SK-N-DZ (cell line): ENCODE data around the gene OR2V1.
A peak's percentile ranks its signal among the peaks of the same experiment; 100 is the strongest.
"Not testable (repeated sequence)": the region's sequence is repeated elsewhere in the genome, so short reads cannot be mapped to it uniquely, and the experiment has no call there.

ENCODE experiments used
- DNase-seq: peaks from one replicate; pipeline ENCODE4 v3.0.0-alpha.2; 2015; ENCODE audit warnings: low spot score

OR2V1 gene

DNA sequence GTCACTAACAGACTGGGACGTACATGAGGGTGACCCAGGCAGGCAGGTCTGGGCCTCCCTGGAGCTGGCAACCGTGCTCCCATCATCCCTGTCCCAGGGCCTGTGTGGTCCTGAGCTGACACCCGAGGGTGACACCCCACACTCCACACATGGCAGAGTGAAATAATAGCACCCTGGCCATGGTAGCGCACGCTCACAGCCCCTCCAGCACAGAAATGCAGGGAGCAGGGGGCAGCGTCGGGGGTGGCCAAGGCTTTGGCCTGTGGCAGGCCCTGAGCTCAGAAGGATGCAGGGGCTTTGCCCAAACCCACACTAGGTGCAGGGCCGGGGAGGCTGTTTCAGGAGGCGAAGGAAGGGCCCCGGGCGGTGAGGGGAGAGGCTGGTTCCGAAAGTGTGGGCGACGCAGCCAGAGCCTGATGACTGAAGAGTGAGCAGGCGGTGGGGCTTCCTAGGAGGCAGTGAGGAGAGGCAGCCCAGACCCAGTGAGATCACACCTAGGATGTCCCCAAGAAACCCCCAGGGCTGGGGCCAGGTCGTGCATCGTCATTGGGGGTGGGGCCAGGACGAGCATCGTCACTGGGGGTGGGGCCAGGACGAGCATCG is 29.3 kb upstream of the OR2V1 start:
- peak; percentile 74 for DNase-seq

DNA sequence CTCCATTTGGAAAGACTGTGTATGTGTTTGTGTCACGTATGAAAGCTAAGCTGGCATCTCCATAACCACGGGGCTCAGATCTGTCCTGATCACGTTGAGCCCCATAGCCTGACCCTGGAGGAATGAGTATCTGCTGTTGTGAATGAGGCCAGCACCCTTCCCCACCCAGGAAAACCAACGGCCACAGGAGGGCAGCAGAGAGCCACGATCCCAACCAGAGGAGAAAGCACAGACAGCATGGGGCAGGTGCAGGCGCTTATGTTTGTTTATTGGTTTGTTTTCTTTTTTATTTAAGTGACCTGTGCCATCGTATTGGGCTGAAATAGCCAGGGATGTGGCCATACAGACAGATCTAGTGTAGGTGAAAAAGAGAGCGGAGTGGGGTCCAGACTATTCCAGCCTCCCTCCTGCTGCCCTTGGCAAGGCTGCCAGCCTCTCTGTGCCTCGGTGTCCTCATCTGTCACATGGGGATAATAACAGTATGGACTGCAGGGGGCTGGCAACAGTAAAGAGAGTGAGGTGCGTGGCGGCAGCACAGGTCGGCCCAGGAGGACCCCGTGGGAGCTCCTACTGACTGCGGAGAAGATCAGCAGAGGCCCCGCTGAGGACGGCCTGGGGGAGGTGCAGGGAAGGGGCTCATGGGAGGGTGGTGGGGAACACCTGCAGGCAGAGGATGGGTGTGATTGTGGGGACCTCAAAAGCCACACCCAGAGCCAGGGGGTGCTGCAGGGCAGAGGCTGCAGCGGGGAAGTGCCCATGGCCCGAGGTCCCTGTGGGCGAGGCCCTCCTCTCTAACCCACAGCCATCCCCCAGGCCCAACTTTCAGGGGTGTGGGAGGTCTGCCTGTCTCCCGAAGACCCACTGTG is 28.6 kb upstream of the OR2V1 start:
- peak; percentile 84 for DNase-seq

DNA sequence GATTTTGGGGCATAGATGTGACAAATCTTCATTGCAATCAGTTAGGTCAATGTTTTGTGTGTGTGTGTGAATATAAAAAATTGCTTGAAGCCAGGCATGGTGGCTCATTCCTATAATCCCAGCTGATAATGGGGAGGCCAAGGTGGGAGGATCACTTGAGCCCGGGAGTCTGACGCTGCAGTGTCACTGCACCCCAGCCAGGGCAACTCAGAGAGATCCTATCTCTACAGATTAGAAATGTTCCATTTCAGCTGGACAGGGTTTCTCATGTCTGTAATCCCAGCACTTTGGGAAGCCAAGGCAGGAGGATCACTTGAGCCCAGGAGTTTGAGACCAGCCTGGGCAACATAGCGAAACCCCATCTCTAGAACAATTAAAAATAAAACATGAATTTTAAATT is 27.9 kb upstream of the OR2V1 start:
- no peak for DNase-seq

DNA sequence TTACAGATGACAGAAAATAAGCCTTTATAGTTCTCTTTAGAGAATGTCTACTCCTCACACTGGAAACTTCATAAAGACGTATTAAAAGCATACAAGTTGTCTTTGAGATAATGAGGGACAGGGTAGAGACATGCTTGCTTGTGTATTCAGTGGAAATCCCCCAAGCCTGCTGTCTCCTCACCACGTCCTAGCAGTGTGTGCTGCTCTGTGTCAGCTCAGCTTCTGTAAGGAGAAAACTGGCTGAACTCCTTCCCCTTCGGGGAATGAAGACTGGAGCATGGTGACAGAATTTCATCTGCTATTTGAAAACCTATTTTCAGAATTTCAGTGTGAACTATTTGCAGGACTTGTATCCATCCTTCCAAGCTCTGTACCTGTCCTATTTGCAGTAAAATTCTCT is 25.8 kb upstream of the OR2V1 start:
- DNase-seq: no peak

DNA sequence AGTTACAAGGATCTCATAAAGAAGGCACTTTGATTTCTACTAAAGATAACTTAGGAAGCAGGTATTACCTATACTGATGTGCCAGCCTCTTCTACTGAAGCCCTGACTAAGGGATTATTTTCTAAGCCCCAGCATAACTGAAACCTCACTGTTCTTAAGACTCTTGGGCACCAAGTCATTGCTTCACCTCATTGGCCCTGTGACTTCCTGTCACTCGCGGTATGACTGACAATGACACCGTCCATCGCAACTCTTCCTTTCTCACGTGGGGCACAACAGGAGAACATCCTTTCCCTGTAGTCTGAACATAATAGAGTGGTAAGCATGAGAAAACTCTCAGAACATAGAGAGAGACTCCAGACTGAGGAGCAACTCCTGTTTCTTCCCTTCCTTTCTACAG is 22.8 kb upstream of the OR2V1 start:
- DNase-seq: no peak

DNA sequence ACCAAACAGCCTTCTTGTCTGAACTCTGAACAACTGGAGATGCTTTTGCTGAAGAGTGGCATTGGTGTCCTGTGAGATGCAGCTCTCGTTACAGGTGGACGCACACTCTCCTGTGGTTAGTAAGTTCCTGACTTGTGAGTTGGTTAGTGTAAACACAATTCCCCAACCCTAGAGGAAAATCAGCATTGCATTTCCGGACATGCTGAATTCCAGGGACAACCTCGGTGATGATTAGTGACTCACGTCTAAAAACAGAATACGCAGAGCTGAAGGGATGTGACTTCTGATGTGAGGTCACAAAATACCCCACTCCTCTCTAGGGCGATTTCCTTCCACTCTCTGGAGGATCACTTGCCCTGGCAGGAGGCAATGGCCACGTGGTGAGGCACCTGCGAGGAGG is 21.4 kb upstream of the OR2V1 start:
- no peak for DNase-seq

DNA sequence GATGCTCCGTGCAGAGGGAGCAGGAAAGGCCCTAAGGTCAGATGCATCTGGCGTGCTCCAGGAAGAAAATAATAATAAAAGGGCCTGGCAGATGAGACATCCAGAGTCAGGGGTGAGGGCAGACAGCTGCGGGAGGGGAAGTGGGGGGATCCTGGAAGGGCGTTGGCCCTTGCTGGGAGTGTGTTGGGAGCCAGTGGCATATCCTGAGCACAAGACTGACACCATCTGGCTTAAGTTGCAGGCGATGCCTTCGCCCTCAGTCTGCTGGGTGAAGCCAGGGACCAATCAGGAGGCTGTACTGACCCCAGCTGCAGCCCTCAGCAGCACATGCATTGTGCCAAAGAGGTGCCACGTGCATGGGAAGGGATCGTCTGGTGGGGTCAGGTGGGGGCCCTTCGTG is 20.2 kb upstream of the OR2V1 start:
- DNase-seq: no peak

DNA sequence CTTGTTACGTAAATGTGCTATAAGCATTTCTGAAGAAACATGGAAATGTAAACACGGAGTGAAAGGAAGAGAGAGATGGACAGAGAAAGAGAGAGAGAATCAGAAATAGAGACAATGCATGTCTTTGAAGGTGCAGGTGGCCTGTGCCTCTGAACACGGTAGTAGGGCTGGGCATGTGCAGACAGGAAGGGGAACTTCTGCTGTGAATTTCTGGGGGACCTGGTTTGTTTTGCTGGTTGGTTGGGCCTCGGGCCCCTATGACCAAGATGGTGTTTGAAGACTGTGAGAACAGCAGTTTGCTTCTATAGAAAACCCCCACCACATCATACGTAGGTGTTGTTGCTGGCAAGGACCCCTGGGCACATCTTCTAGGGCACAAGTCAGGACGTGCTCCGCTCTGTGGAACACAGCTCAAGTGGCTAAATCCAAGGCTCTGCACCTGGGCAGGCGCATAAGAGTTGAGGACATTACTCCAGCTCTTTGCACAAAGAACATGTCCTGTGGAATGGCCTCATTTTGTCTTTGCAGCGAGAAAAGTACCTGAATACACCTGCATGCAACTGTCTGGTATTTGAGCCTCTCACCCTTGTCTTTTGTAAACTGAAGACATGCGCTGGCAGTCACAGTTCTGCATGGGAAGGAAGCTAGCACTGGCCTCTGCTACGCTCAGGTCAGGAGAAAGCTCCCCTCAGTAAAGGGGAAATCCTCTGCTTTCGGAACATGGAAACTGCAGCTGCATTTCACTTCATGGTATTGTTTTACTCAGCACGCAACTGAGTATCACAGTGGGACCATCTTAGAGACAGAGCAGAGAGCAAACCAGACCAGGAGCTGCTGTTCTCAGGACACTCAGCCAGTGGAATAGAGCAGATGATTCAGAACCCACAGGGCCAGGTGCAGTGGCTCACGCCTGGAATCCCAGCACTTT is 19.1 kb upstream of the OR2V1 start:
- no peak for DNase-seq

DNA sequence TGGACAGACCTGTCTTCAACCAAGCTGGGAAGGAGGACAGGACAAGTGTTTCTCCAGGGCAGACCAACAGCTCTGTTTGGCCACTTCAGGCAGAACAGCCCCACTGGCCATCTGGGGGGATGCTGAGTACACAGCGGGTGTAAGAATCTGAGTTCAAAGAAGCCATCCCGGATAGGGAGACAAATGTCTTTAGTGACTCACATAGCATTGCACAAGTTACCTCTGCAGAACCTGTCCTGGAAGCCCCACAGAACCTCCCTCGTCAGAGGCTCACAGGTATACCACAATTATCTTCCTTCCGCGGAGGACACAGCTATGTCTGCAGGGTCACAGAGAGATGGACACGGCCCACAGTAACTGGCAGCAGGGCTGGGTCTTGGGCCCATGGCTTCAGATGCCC is 18.4 kb upstream of the OR2V1 start:
- no peak for DNase-seq

DNA sequence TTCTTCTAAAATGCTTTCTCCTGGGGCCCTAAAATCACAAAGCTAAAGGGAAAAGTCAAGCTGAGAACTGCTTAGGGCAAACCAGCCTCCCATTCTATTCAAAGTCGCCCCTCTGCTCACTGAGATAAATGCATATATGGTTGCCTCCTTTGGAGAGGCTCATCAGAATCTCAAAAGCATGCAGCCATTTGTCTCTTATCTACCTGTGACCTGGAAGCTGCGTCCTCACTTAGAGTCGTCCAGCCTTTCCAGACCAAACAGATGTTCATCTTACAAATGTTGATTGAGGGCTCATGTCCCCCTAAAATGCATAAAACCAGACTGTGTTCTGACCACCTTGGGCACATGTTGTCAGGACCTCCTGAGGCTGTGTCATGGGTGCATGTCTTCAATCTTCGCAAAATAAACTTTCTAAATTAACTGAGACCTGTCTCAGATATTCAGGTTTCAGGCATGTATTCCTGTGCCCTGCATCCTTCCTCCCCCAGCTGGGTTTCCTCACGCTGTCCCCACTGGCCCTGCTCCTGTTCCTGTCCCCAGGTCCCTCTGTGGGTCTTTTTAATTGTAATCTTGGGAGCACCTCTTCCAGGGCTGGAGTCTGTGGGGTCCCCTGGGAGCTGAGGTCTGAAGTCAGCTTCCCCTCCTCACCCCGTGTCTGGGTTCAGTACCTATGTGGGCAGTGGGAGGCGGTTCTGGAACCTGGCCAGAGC is 16.1 kb upstream of the OR2V1 start, which contains the start of gene OR2V2:
OR2V2 (plus strand) TSS at position 660 of the 710 bp plus-strand sequence. CDS start 7,357 bp downstream, outside the sequence.
- DNase-seq: not testable (repeated sequence)

DNA sequence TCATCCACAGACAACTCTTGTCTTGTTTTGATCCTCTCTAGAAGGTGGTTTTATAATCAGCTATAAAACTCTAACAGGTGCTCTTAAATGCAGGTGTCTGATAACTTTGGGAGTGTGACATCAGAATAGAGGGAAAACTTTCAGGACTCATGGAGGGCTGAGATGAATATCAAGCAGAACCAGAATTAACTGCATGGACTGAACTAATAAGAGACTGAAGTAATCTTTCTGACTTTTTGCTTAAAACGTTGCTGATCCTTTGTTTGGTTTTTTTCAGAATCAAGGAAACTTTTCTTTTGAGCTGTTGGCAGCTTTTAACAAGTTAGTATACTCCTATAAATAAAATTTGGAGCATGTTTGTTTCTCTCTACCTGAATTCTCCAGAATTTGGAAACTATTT is 14.2 kb upstream of the OR2V1 start:
- DNase-seq: no peak

DNA sequence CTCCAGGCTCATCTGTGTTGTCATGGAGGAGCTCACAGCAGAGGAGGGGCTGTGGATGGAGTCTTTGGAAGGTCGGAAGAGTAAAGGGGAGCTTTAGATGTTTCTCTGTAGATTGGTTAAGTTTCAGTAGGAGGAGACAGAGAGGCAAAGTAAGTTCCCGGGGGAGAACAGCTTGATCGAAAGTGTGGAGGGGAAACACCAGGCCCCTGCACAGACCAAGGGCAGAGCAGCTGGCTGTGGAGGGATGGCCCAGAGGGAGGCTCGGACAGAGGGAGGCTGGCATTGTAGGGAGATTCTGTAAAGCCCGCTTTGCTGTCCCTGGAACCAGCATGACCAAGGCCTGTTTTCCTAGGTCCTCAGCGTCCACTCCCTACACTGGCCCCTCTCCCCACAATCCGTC is 11.1 kb upstream of the OR2V1 start:
- DNase-seq: no peak

DNA sequence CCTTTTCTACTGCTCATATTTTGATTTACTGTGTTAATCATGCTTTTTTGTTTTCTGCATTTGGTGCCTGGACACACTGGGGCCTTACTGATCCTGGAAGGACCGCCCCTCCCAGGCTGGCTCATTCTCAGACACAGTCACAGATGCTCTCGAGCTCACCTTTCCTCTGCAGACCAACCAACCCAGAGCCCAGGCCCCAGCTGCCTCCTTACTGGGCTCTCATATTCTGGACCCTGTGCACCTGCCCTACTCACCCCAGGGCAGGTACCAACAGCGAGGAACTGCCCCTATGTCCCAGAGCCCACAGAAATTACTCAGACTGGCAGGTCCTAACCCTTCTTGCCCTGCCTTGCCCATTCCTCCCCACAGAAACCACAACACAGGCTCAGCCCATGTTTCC is 9.8 kb upstream of the OR2V1 start:
- no peak for DNase-seq

DNA sequence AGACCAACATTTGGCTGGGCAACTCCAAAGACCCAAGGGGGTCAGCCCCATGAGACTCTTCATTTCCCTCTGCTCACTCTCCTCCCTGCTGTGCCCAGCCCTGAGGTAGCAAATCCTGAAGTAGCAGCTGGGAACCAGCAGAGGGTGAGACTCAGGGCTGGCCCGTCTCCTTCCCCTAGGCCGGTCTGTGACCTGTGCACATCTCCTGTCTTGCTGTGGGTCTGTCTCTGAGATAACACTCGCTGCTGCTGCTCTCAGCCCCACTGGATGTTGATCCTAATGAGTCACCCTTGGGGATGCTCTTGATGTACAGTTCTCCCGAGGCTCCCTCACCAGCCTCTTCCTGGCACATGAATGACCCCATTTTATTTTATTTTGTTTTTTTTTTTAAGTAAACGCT is 7.3 kb upstream of the OR2V1 start:
- no peak for DNase-seq

DNA sequence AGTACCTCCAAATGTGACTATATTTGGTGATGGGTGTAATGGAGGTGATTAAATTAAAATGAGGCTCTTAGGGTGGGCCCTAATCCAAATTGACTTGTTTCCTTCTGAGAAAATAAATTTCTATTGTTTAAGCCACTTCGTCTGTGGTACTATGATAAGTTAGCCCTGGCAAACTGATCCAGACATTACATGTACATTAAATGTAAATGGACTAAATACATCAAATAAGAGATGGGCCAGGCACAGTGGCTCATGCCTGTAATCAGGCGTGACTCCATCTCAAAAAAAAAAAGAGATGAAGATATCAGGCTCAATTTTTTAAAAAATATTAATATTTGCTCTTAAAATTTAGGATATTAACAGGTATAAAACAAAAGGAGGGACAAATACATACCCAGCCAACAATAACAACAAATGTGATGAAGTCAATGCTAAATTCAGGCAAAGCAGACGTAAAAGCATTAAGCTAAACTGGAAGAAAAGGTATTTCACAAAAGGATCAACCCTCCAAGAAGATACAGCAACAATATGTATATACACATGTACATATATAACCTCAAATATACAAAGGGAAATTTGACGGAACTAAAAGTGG is 5.5 kb upstream of the OR2V1 start:
- no peak for DNase-seq

DNA sequence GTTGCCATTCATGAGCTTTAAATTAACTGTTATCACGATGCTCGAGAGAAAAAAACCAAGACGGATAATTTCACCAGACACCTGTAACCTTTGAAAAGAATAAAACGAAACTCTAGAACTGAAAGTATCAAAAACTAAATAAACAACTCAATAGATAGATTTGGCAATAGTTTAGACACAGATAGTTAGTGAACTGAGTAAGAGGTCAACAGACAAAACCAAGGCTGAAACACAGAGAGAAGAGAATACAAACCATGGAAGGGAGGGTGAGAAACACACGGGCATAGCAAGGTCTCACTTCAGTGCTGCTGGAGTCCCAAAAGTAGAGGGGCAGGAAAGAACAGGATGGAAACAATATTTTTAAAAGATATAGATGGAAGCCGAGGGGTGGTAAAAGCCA is 3.3 kb upstream of the OR2V1 start:
- DNase-seq: no peak

DNA sequence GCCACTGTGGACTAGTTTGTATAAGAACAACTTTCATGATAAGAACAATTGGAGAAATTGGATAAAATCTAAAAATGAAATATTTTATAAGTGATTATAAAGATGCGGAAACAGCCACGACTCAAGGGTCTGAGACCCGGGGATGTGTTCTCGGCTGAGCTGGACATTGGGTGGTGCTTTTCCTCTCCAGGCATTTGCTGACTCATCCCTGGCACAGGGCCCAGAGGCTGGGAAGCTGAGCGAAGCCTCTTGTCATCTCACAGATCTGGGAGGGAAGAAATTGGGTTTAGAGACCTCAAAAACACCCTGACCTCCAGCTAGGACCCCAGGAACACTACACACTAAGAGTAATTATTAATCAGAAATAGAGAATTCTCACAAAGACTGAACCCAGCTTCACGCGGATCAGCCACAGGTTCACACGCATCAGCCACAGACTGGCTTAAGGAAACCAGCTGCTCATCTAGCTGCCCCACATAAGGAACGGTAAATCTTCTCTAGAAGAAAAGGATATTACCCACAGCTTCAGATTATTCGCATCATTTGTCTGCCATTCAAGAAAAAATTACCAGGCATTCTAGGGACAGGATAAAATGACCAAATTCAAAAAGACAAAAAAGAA is 2.8 kb upstream of the OR2V1 start:
- DNase-seq: no peak

DNA sequence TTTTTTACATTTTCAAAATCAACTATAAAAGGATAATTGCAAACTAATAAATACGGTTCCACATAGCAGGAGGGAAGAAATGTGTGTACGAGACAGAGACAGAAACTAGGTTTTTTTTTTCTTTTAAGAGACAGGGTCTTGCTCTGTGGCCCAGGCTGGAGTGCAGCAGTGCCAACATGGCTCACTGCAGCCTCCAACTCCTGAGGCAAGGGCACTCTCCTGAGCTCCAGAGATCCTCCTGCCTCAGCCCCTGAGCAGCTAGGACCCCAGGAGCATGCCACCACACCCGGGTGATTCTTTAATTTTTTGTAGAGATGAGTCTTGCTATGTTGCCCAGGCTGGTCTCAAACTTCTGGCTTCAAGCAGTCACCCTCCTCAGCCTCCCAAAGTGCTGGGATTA is 2.1 kb upstream of the OR2V1 start:
- no peak for DNase-seq

DNA sequence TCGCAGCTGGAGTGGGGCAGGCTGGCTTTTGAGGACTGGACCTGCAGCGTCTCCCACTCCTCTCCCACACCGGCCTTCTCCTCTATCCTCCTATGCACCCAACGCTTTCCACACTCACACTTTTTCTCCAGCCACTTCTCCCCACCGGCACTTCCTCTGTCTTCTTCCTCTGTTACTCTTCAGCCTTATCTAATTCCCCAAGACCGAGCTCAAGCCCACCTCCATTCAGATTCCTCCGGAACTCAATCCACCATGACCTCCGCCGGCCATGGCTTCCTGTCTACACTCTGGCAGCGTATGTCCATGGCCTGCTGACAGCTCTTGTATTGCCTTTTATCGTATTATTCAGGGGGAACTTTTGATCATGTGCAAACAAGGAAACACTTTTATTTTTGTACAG is 545 bp upstream of the OR2V1 start:
- DNase-seq: no peak

DNA sequence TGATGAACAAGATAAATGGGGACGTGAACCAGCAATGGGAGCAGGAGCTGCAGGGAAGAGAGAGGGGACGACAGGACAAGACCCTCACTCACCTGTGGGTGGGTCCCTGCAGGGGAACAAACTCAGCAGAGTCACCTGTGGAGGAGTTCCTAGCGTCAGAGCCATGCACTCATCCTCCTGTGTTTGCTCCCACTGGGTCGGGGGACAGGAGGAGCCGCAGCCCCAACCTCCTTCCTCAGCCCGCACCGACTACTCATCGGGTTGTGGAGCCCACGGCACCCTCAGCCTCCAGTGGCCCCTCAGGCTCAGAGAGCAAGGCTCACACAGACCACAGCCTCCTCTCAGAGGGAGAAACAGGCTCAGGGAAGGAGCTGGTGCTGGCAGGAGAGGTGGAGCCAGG is 888 bp downstream of the OR2V1 start:
- not testable (repeated sequence) for DNase-seq

DNA sequence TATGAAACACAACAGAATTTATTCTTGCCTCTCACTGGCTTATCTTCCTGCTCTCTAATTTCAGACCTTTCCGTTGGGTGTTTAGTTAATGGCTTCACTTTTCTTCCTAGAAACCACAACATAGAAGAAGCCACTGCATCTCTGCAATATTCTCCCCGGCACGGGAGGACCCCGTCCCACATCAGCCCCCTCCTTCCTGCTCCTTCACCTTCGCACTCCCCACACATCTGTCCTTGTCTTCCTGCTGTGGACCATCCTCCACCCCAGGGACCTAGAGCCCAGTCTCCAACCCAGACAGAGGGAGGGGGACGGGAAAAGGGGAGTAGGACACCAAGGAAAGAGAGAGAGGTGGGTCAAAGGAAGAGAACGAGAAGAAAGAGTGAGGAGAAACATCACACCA is 1.4 kb downstream of the OR2V1 start:
- DNase-seq: no peak
